Spleen (tissue), 7 donors: ENCODE data around the gene METTL13.

Experiments
- POLR2A ChIP-seq, 3 donors: fragments of 450-650 bp; IDR thresholded peaks; one replicate each; pipeline ENCODE4 v1.5.1; 2017; ENCODE audit warnings: antibody characterized with exemption in 3 of 3, mild to moderate bottlenecking in 1 of 3
- POLR2AphosphoS5 ChIP-seq, 3 donors: sonication (generic); formaldehyde crosslinking; IDR thresholded peaks; one replicate each; pipeline ENCODE4 v1.5.1; 2017; ENCODE audit warnings: antibody characterized with exemption in 3 of 3
- TF ChIP-seq, protein P1 (sequence below), 11 experiments: fragments of 200-600 bp in 7 of 11; fragments of 450-650 bp in 4 of 11; sonication (generic) in 4 of 11; IDR thresholded peaks in 8 of 11; conservative IDR thresholded peaks in 3 of 11; 1 replicate in 7 of 11; 2 replicates in 4 of 11; pipeline versions ENCODE4 v1.4.0 to v1.8.0; 2016 to 2021; ENCODE audit warnings: antibody characterized with exemption in 11 of 11, inconsistent platforms in 4 of 11, mild to moderate bottlenecking in 1 of 11
- donor health status: DM: no; HTN: no; CAD: no; lungs with moderate emphysema.
- donor health status: DM: no; HTN: no; CAD: no.
- donor health status: DM: no; HTN: no; CAD: no.

DNA sequence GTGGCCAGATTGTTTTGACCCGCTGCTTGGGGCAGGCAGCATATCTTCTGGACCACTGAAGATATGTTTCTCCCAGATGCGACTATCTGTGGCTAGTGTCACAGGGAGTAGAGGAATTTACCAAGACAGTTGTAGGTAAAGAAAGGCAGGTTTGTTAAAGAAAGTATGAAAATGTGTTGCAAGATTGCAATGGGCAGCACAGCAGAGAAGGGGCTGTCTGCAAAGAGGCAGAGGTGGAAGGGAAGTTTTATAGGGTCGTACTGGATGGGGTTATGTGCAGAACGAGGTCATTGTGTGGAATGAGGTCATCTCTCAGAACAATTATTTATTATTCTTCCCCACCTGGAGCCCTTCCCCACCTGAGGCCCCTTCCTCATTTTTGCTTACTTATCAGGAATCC lies 24.6 kb upstream of the METTL13 start:
- TF ChIP-seq, protein P1, sequence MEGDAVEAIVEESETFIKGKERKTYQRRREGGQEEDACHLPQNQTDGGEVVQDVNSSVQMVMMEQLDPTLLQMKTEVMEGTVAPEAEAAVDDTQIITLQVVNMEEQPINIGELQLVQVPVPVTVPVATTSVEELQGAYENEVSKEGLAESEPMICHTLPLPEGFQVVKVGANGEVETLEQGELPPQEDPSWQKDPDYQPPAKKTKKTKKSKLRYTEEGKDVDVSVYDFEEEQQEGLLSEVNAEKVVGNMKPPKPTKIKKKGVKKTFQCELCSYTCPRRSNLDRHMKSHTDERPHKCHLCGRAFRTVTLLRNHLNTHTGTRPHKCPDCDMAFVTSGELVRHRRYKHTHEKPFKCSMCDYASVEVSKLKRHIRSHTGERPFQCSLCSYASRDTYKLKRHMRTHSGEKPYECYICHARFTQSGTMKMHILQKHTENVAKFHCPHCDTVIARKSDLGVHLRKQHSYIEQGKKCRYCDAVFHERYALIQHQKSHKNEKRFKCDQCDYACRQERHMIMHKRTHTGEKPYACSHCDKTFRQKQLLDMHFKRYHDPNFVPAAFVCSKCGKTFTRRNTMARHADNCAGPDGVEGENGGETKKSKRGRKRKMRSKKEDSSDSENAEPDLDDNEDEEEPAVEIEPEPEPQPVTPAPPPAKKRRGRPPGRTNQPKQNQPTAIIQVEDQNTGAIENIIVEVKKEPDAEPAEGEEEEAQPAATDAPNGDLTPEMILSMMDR (IDR thresholded peaks at IDR 0.05 in 8 of 11, conservative IDR thresholded peaks at IDR 0.05 in 3 of 11): no peak
- no peak for TF ChIP-seq POLR2A (IDR thresholded peaks at IDR 0.05)
- TF ChIP-seq POLR2AphosphoS5 (IDR thresholded peaks at IDR 0.05): no peak
